HTR-8/SVneo (cell line): ENCODE measurements around the gene SUGCT.
"Not testable (repeated sequence)": the region's sequence is repeated elsewhere in the genome, so short reads cannot be mapped to it uniquely, and the experiment has no call there.

Source experiments
- DNase-seq: peaks from one replicate; pipeline ENCODE4 v3.0.0; 2011; ENCODE audit warnings: low spot score, mixed read lengths; ENCODE audit not compliant: insufficient read length
- FAIRE-seq: peaks from 2 replicates; lab custom pipeline; 2011; peaks lifted over from hg19 to GRCh38; lab: Jason Lieb, UNC

Gene SUGCT

GRCh38 chr7:40638545-40639320 is 503.9 kb downstream of the SUGCT start:
- no peak for FAIRE-seq
- DNase-seq, result no peak

- no peak for DNase-seq
- no peak for FAIRE-seq
Measured at GRCh38 chr7:40640566-40640965, 505.8 kb downstream of the SUGCT start.

- no peak for DNase-seq
- no peak for FAIRE-seq
Measured at GRCh38 chr7:40641701-40642100, 506.9 kb downstream of the SUGCT start.

GRCh38 chr7:40643664-40644063 is 508.9 kb downstream of the SUGCT start:
- DNase-seq (no peak), FAIRE-seq (no peak)

- FAIRE-seq (no peak), DNase-seq (no peak)
Measured at GRCh38 chr7:40644454-40645188, 509.8 kb downstream of the SUGCT start.

- FAIRE-seq (no peak), DNase-seq (no peak)
Measured at GRCh38 chr7:40645197-40645596, 510.4 kb downstream of the SUGCT start.

GRCh38 chr7:40646717-40647116 is 511.9 kb downstream of the SUGCT start:
- no peak for FAIRE-seq
- DNase-seq, result no peak

GRCh38 chr7:40647719-40648118 is 512.9 kb downstream of the SUGCT start:
- DNase-seq, result no peak
- FAIRE-seq, result no peak

- FAIRE-seq (no peak), DNase-seq (no peak)
Measured at GRCh38 chr7:40649247-40649646, 514.4 kb downstream of the SUGCT start.

- not testable (repeated sequence) for DNase-seq, FAIRE-seq
Measured at GRCh38 chr7:40650903-40651302, 516.1 kb downstream of the SUGCT start.

GRCh38 chr7:40654171-40654570 is 519.4 kb downstream of the SUGCT start:
- DNase-seq, result no peak
- FAIRE-seq, result no peak

GRCh38 chr7:40655426-40655825 is 520.6 kb downstream of the SUGCT start:
- DNase-seq (no peak), FAIRE-seq (no peak)

- DNase-seq, result no peak
Measured at GRCh38 chr7:40656349-40656748, 521.5 kb downstream of the SUGCT start.

GRCh38 chr7:40658729-40659128 is 523.9 kb downstream of the SUGCT start:
- DNase-seq (no peak), FAIRE-seq (no peak)

More at GRCh38 chr7:40656349-40656748, 521.5 kb downstream of the SUGCT start:
- no peak for FAIRE-seq

- FAIRE-seq (no peak), DNase-seq (no peak)
Measured at GRCh38 chr7:40659231-40659630, 524.4 kb downstream of the SUGCT start.

- DNase-seq, result no peak
Measured at GRCh38 chr7:40673285-40673684, 538.5 kb downstream of the SUGCT start.

GRCh38 chr7:40674316-40674715 is 539.5 kb downstream of the SUGCT start:
- DNase-seq, result no peak

More at GRCh38 chr7:40673285-40673684, 538.5 kb downstream of the SUGCT start:
- FAIRE-seq, result no peak

GRCh38 chr7:40675741-40676140 is 540.9 kb downstream of the SUGCT start:
- no peak for DNase-seq
- FAIRE-seq, result no peak

More at GRCh38 chr7:40674316-40674715, 539.5 kb downstream of the SUGCT start:
- no peak for FAIRE-seq

GRCh38 chr7:40676221-40676620 is 541.4 kb downstream of the SUGCT start:
- FAIRE-seq (no peak), DNase-seq (no peak)

- peak; percentile 12 for DNase-seq
- peak; percentile 26 for FAIRE-seq
Measured at GRCh38 chr7:40680657-40681056, 545.9 kb downstream of the SUGCT start.

- DNase-seq (no peak), FAIRE-seq (no peak)
Measured at GRCh38 chr7:40682696-40683095, 547.9 kb downstream of the SUGCT start.
